ENCODE measurements around the gene SETDB1. TPM values are rescaled to one million over a fixed set of nuclear protein-coding genes. Genes with fewer than 3 reads are reported as not detected.

Gene SETDB1
- total RNA-seq, 4 donors from 2014 or later, result 23.7 to 32.9 (median 27.8) TPM

- DNase-seq (ENCODE audit: low spot score) (no peak), ATAC-seq (ENCODE audit: low FRiP score) (peak; percentile 29)
- TF ChIP-seq CTCF (IDR thresholded peaks at IDR 0.05), result peak in 2 of 3 donors; percentile 15 to 77
These were observed 69.7 kb downstream of the SETDB1 start for GRCh38 chr1:150995896-150996295.

- DNase-seq (ENCODE audit: low spot score) (no peak), ATAC-seq (ENCODE audit: low FRiP score) (no peak)
- TF ChIP-seq CTCF (IDR thresholded peaks at IDR 0.05), result no peak
These were observed 71.1 kb downstream of the SETDB1 start for GRCh38 chr1:150997126-150997872.

- DNase-seq (ENCODE audit: low spot score) (no peak), ATAC-seq (ENCODE audit: low FRiP score) (no peak)
- no peak for TF ChIP-seq CTCF (IDR thresholded peaks at IDR 0.05)
These were observed 71.8 kb downstream of the SETDB1 start for GRCh38 chr1:150997949-150998348.

- no peak for TF ChIP-seq CTCF (IDR thresholded peaks at IDR 0.05)
- no peak for DNase-seq (ENCODE audit: low spot score)
These were observed 73.0 kb downstream of the SETDB1 start for GRCh38 chr1:150999051-150999674.

GRCh38 chr1:150999926-151000325 lies 73.8 kb downstream of the SETDB1 start:
- TF ChIP-seq CTCF (IDR thresholded peaks at IDR 0.05), result no peak
- DNase-seq (ENCODE audit: low spot score), result no peak
- ATAC-seq (ENCODE audit: low FRiP score), result no peak

More at GRCh38 chr1:150999051-150999674, 73.0 kb downstream of the SETDB1 start:
- no peak for ATAC-seq (ENCODE audit: low FRiP score)

GRCh38 chr1:151000408-151000807 lies 74.2 kb downstream of the SETDB1 start:
- no peak for DNase-seq (ENCODE audit: low spot score)
- ATAC-seq (ENCODE audit: low FRiP score), result no peak
- no peak for TF ChIP-seq CTCF (IDR thresholded peaks at IDR 0.05)

- TF ChIP-seq CTCF (IDR thresholded peaks at IDR 0.05), result no peak
- DNase-seq (ENCODE audit: low spot score) (no peak), ATAC-seq (ENCODE audit: low FRiP score) (no peak)
These were observed 75.4 kb downstream of the SETDB1 start for GRCh38 chr1:151001602-151002001.

Data from omental fat pad (tissue), 4 donors.